Mesenchymal stem cell (in vitro differentiated cells and primary cell): Measurements from ENCODE around the gene GMEB1.
A peak's percentile ranks its signal among the peaks of the same experiment; 100 is the strongest.

Experiments
- DNase-seq: peaks from one replicate; pipeline ENCODE4 v3.0.0-alpha.2; 2013
- H2AFZ ChIP-seq: one replicate; pipeline ENCODE4 v1.6.1; 2013; ENCODE audit warnings: low read depth, mild to moderate bottlenecking, control low read depth, inconsistent platforms, low read length, moderate library complexity
- H2AK5ac ChIP-seq: 2 replicates; pipeline ENCODE4 v1.6.1; 2013; ENCODE audit warnings: low read length, moderate library complexity, mild to moderate bottlenecking, inconsistent platforms; ENCODE audit not compliant: severe bottlenecking
- H2BK120ac ChIP-seq: one replicate; pipeline ENCODE4 v1.6.1; 2013; ENCODE audit warnings: low read depth, mild to moderate bottlenecking, inconsistent platforms, low read length, moderate library complexity
- H2BK12ac ChIP-seq, 2 experiments: one replicate each; pipeline ENCODE4 v1.6.1; 2013; ENCODE audit warnings: inconsistent platforms in 2 of 2, low read length in 2 of 2, mild to moderate bottlenecking in 2 of 2, moderate library complexity in 2 of 2, control low read depth in 1 of 2
- H2BK15ac ChIP-seq: one replicate; pipeline ENCODE4 v1.6.1; 2013; ENCODE audit warnings: mild to moderate bottlenecking, low read depth, inconsistent platforms; ENCODE audit not compliant: poor library complexity, severe bottlenecking
- H2BK5ac ChIP-seq: 2 replicates; pipeline ENCODE4 v1.6.1; 2013; ENCODE audit warnings: low read depth, mild to moderate bottlenecking, low read length, control low read depth, inconsistent platforms; ENCODE audit not compliant: poor library complexity, severe bottlenecking
- H3K14ac ChIP-seq, 2 experiments: one replicate each; pipeline ENCODE4 v1.6.1; 2013; ENCODE audit warnings: inconsistent platforms in 2 of 2, low read length in 2 of 2, control low read depth in 1 of 2, mild to moderate bottlenecking in 1 of 2, moderate library complexity in 1 of 2
- H3K18ac ChIP-seq, 2 experiments: one replicate each; pipeline ENCODE4 v1.6.1; 2013; ENCODE audit warnings: inconsistent platforms in 2 of 2, low read length in 2 of 2, control low read depth in 1 of 2, low read depth in 1 of 2, mild to moderate bottlenecking in 1 of 2
- H3K23ac ChIP-seq, 2 experiments: one replicate each; pipeline ENCODE4 v1.6.1; 2013; ENCODE audit warnings: inconsistent platforms in 2 of 2, low read length in 2 of 2, mild to moderate bottlenecking in 2 of 2, moderate library complexity in 2 of 2, control low read depth in 1 of 2
- H3K27ac ChIP-seq: 2 replicates; pipeline ENCODE4 v1.5.1; 2013; ENCODE audit warnings: mild to moderate bottlenecking, moderate library complexity, low read length, control low read depth, inconsistent platforms; ENCODE audit not compliant: poor library complexity, severe bottlenecking
- H3K27me3 ChIP-seq, 2 experiments: 2 replicates each; pipeline versions ENCODE4 v1.6.1 to v1.7.0; 2013; ENCODE audit warnings: low read length in 2 of 2, mild to moderate bottlenecking in 2 of 2, moderate library complexity in 2 of 2, control low read depth in 1 of 2, inconsistent platforms in 1 of 2; ENCODE audit not compliant: control insufficient read depth in 1 of 2, insufficient read depth in 1 of 2
- H3K36me3 ChIP-seq, 2 experiments: 2 replicates each; pipeline versions ENCODE4 v1.6.1 to v1.7.0; 2013; ENCODE audit warnings: low read length in 2 of 2, control low read depth in 1 of 2, inconsistent platforms in 1 of 2, low read depth in 1 of 2, mild to moderate bottlenecking in 1 of 2; ENCODE audit not compliant: insufficient read depth in 2 of 2, control insufficient read depth in 1 of 2
- H3K4ac ChIP-seq, 2 experiments: one replicate each; pipeline ENCODE4 v1.6.1; 2013; ENCODE audit warnings: inconsistent platforms in 2 of 2, low read length in 2 of 2, mild to moderate bottlenecking in 2 of 2, moderate library complexity in 2 of 2, control low read depth in 1 of 2, low read depth in 1 of 2
- H3K4me1 ChIP-seq: 2 replicates; pipeline ENCODE4 v1.6.1; 2013; ENCODE audit warnings: low read depth, low read length, control low read depth; ENCODE audit not compliant: control insufficient read depth, insufficient read depth
- H3K4me2 ChIP-seq: 2 replicates; pipeline ENCODE4 v1.6.1; 2013; ENCODE audit warnings: low read length, mild to moderate bottlenecking, inconsistent platforms; ENCODE audit not compliant: poor library complexity, severe bottlenecking
- H3K4me3 ChIP-seq, 2 experiments: 2 replicates each; pipeline versions ENCODE4 v1.5.1 to v1.7.0; 2013; ENCODE audit warnings: low read length in 2 of 2, mild to moderate bottlenecking in 2 of 2, control low read depth in 1 of 2, low read depth in 1 of 2; ENCODE audit not compliant: insufficient read depth in 1 of 2
- H3K79me1 ChIP-seq: replicated peaks from 2 replicates; pipeline ENCODE4 v1.6.1; 2013; ENCODE audit warnings: mild to moderate bottlenecking, control low read depth, low read length, inconsistent platforms; ENCODE audit not compliant: poor library complexity, severe bottlenecking
- H3K9ac ChIP-seq: 2 replicates; pipeline ENCODE4 v1.7.0; 2013; ENCODE audit warnings: mild to moderate bottlenecking, low read length, moderate library complexity
- H3K9me3 ChIP-seq: 2 replicates; pipeline ENCODE4 v1.7.0; 2013; ENCODE audit warnings: mild to moderate bottlenecking, low read length; ENCODE audit not compliant: control insufficient read depth
- H4K8ac ChIP-seq: one replicate; pipeline ENCODE4 v1.6.1; 2013; ENCODE audit warnings: inconsistent platforms, mild to moderate bottlenecking, low read length, moderate library complexity
- H4K91ac ChIP-seq: one replicate; pipeline ENCODE4 v1.6.1; 2013; ENCODE audit warnings: mild to moderate bottlenecking, low read length, inconsistent platforms
- WGBS: methylation state at CpG from one replicate; pipeline ENCODE4 v1.1.7; 2013; ENCODE audit warnings: mixed read lengths; 5-methylcytosine and 5-hydroxymethylcytosine counted together

The GMEB1 gene

GRCh38 chr1:28675924-28676257 lies 7.3 kb downstream of the GMEB1 start:
- no peak overlapping the region for H2BK5ac ChIP-seq
- no peak overlapping the region for H3K18ac ChIP-seq
- peaks cover 18% of the 10 kb centered on the region for H3K79me1 ChIP-seq
- H4K8ac ChIP-seq = no peak overlapping the region
- H3K4me2 ChIP-seq = no peak overlapping the region
- no peaks in the 10 kb centered on the region for H3K27me3 ChIP-seq
- no peak overlapping the region for H3K27ac ChIP-seq
- no peaks in the 10 kb centered on the region for H3K9me3 ChIP-seq
- peak overlapping the region; percentile 9 for H3K9ac ChIP-seq
- no peak overlapping the region for H2AK5ac ChIP-seq
- H3K4ac ChIP-seq = no peak overlapping the region
- no peak overlapping the region for H4K91ac ChIP-seq
- H3K14ac ChIP-seq = no peak overlapping the region
- no peak overlapping the region for H2AFZ ChIP-seq
- H2BK15ac ChIP-seq = no peak overlapping the region
- no peak overlapping the region for H2BK120ac ChIP-seq
- H3K4me1 ChIP-seq = peaks cover 4% of the 10 kb centered on the region
- DNase-seq = no peak
- peak overlapping the region in 1 of 2 experiments; percentile 15 for H3K4me3 ChIP-seq
- peaks cover 0 to under 1% of the 10 kb centered on the region in 2 experiments for H3K36me3 ChIP-seq
- no peak overlapping the region for H2BK12ac ChIP-seq
- no peak overlapping the region for H3K23ac ChIP-seq

GRCh38 chr1:28680151-28680550 lies 11.6 kb downstream of the GMEB1 start:
- DNase-seq = no peak
- Histone ChIP-seq H3K4me3 (no peak overlapping the region), H2BK5ac (no peak overlapping the region), H3K27ac (no peak overlapping the region), H3K14ac (no peak overlapping the region), H2BK12ac (no peak overlapping the region), H3K36me3 (peaks cover 0 to 25% of the 10 kb centered on the region in 2 experiments), H4K8ac (no peak overlapping the region), H2AFZ (no peak overlapping the region), H2BK15ac (no peak overlapping the region), H3K4me1 (peaks cover 2% of the 10 kb centered on the region), H3K27me3 (no peaks in the 10 kb centered on the region), H3K23ac (no peak overlapping the region), H3K9ac (no peak overlapping the region), H4K91ac (no peak overlapping the region), H3K18ac (no peak overlapping the region), H3K79me1 (peaks cover 26% of the 10 kb centered on the region), H3K9me3 (no peaks in the 10 kb centered on the region), H2AK5ac (no peak overlapping the region), H3K4me2 (no peak overlapping the region), H2BK120ac (no peak overlapping the region), H3K4ac (no peak overlapping the region)
- WGBS = 96% methylated on average over 3 of the region's 4 CpGs

GRCh38 chr1:28682840-28683239 lies 14.3 kb downstream of the GMEB1 start:
- Histone ChIP-seq H3K9me3 (no peaks in the 10 kb centered on the region), H3K4ac (no peak overlapping the region), H3K27me3 (no peaks in the 10 kb centered on the region), H3K9ac (no peak overlapping the region), H4K91ac (no peak overlapping the region), H3K23ac (no peak overlapping the region), H2AFZ (no peak overlapping the region), H3K4me1 (no peaks in the 10 kb centered on the region), H3K18ac (no peak overlapping the region), H3K36me3 (peaks cover 0 to 35% of the 10 kb centered on the region in 2 experiments), H3K4me3 (no peak overlapping the region), H2BK12ac (no peak overlapping the region), H2BK5ac (no peak overlapping the region), H4K8ac (no peak overlapping the region), H2BK120ac (no peak overlapping the region), H2AK5ac (no peak overlapping the region), H3K79me1 (peaks cover 23% of the 10 kb centered on the region), H3K27ac (no peak overlapping the region), H3K14ac (no peak overlapping the region), H3K4me2 (no peak overlapping the region), H2BK15ac (no peak overlapping the region)
- DNase-seq = no peak
- whole genome bisulfite sequencing = 93% methylated on average over 6 of the region's 6 CpGs

GRCh38 chr1:28684937-28685336 lies 16.4 kb downstream of the GMEB1 start:
- H3K18ac ChIP-seq = no peak overlapping the region
- H2AK5ac ChIP-seq = no peak overlapping the region
- H3K4me3 ChIP-seq = no peak overlapping the region
- whole genome bisulfite sequencing = 100% methylated on average over 3 of the region's 4 CpGs
- peaks cover 0 to 43% of the 10 kb centered on the region in 2 experiments for H3K36me3 ChIP-seq
- H2BK12ac ChIP-seq = no peak overlapping the region
- H3K27me3 ChIP-seq = no peaks in the 10 kb centered on the region
- no peak overlapping the region for H3K23ac ChIP-seq
- no peak overlapping the region for H3K9ac ChIP-seq
- H3K4ac ChIP-seq = no peak overlapping the region
- no peak overlapping the region for H3K14ac ChIP-seq
- no peaks in the 10 kb centered on the region for H3K4me1 ChIP-seq
- no peak overlapping the region for H3K27ac ChIP-seq
- H2AFZ ChIP-seq = no peak overlapping the region
- no peak for DNase-seq
- no peak overlapping the region for H2BK120ac ChIP-seq
- H4K8ac ChIP-seq = no peak overlapping the region
- no peak overlapping the region for H2BK5ac ChIP-seq
- H3K4me2 ChIP-seq = no peak overlapping the region
- H4K91ac ChIP-seq = no peak overlapping the region
- H3K9me3 ChIP-seq = no peaks in the 10 kb centered on the region
- peaks cover 18% of the 10 kb centered on the region for H3K79me1 ChIP-seq
- H2BK15ac ChIP-seq = no peak overlapping the region
